GM23338 (cell line): Measurements from ENCODE around the gene MPPED2. TPM values are rescaled to one million over a fixed set of nuclear protein-coding genes. Genes with fewer than 3 reads are reported as not detected.

ENCODE experiments used
- ATAC-seq: fragments of 200-7000 bp; cut with Tn5 transposase; 3 replicates; pipeline ENCODE4 v1.9.1; 2020
- DNase-seq: peaks from one replicate; pipeline ENCODE4 v3.0.0-alpha.2; 2015; ENCODE audit warnings: low spot score
- H2AFZ ChIP-seq: fragments of 200-600 bp; sonication (generic); 2 replicates; pipeline ENCODE4 v1.8.0; 2016; ENCODE audit warnings: antibody characterized with exemption, mild to moderate bottlenecking, moderate library complexity
- H3F3A ChIP-seq: fragments of 200-600 bp; sonication (generic); replicated peaks from 2 replicates; pipeline ENCODE4 v1.8.0; 2017; ENCODE audit warnings: antibody characterized with exemption, mixed run types, low read depth
- H3K27ac ChIP-seq: fragments of 200-600 bp; sonication (generic); 2 replicates; pipeline ENCODE4 v1.6.1; 2016; ENCODE audit warnings: low read depth
- H3K27me3 ChIP-seq: fragments of 200-600 bp; sonication (generic); 2 replicates; pipeline ENCODE4 v1.8.0; 2016; ENCODE audit warnings: mild to moderate bottlenecking, mixed run types, moderate library complexity; ENCODE audit not compliant: insufficient read depth
- H3K36me3 ChIP-seq: fragments of 200-600 bp; sonication (generic); 2 replicates; pipeline ENCODE4 v1.8.0; 2016; ENCODE audit warnings: mild to moderate bottlenecking; ENCODE audit not compliant: insufficient read depth
- H3K4me1 ChIP-seq: fragments of 200-600 bp; sonication (generic); 2 replicates; pipeline ENCODE4 v1.8.0; 2016; ENCODE audit warnings: mild to moderate bottlenecking, moderate library complexity; ENCODE audit not compliant: insufficient read depth
- H3K4me2 ChIP-seq: fragments of 200-600 bp; sonication (generic); 2 replicates; pipeline ENCODE4 v1.7.1; 2017; ENCODE audit warnings: mixed run types
- H3K4me3 ChIP-seq: fragments of 200-600 bp; sonication (generic); 2 replicates; pipeline ENCODE4 v1.6.1; 2016; ENCODE audit warnings: mixed run types
- H3K79me2 ChIP-seq: fragments of 200-600 bp; sonication (generic); replicated peaks from 2 replicates; pipeline ENCODE4 v1.8.0; 2017; ENCODE audit warnings: mild to moderate bottlenecking; ENCODE audit not compliant: insufficient read depth
- H3K9me2 ChIP-seq: fragments of 200-600 bp; sonication (generic); 2 replicates; pipeline ENCODE4 v1.8.0; 2017; ENCODE audit not compliant: insufficient read depth
- H4K20me1 ChIP-seq: fragments of 200-600 bp; sonication (generic); replicated peaks from 2 replicates; pipeline ENCODE4 v1.8.0; 2017; ENCODE audit warnings: mild to moderate bottlenecking; ENCODE audit not compliant: insufficient read depth
- H3K27ac Mint-ChIP-seq: 2 replicates; pipeline ENCODE4 v1.8.0; 2020; ENCODE audit warnings: inconsistent platforms, mild to moderate bottlenecking, moderate library complexity, mixed read lengths
- H3K27me3 Mint-ChIP-seq: 3 replicates; pipeline ENCODE4 v1.8.0; 2022; ENCODE audit warnings: low read depth, mild to moderate bottlenecking, moderate library complexity, mixed read lengths, inconsistent platforms; ENCODE audit not compliant: insufficient read depth, poor library complexity
- H3K36me3 Mint-ChIP-seq: 3 replicates; pipeline ENCODE4 v1.8.0; 2021; ENCODE audit warnings: low read depth, mild to moderate bottlenecking, inconsistent platforms, moderate library complexity, mixed read lengths
- H3K4me1 Mint-ChIP-seq: 3 replicates; pipeline ENCODE4 v1.8.0; 2020; ENCODE audit warnings: mild to moderate bottlenecking, inconsistent platforms, mixed read lengths
- H3K4me3 Mint-ChIP-seq: 3 replicates; pipeline ENCODE4 v1.8.0; 2021; ENCODE audit warnings: moderate library complexity, mild to moderate bottlenecking, inconsistent platforms, mixed read lengths
- H3K9me3 Mint-ChIP-seq: 3 replicates; pipeline ENCODE4 v1.8.0; 2020; ENCODE audit warnings: moderate library complexity, mild to moderate bottlenecking, inconsistent platforms, mixed read lengths
- CREB1 ChIP-seq: fragments of 250-450 bp; sonication (Bioruptor Pico); IDR thresholded peaks from 2 replicates; pipeline ENCODE4 v1.5.0; 2020; ENCODE audit warnings: low read depth, mild to moderate bottlenecking, moderate library complexity
- CTCF ChIP-seq, 2 experiments: fragments of 200-600 bp in 1 of 2; sonication (generic) in 1 of 2; conservative IDR thresholded peaks; 2 replicates each; pipeline versions ENCODE4 v1.5.1 to v1.6.1; 2016 to 2017; ENCODE audit warnings: antibody characterized with exemption in 2 of 2, low read depth in 2 of 2, mild to moderate bottlenecking in 2 of 2, moderate library complexity in 1 of 2
- ETS1 ChIP-seq: IDR thresholded peaks from 2 replicates; pipeline ENCODE4 v1.6.1; 2016; ENCODE audit warnings: antibody characterized with exemption
- EZH2 ChIP-seq: fragments of 200-600 bp; sonication (generic); IDR thresholded peaks from one replicate; pipeline ENCODE4 v1.8.0; 2017; ENCODE audit warnings: antibody characterized with exemption, mild to moderate bottlenecking, low read depth; ENCODE audit not compliant: unreplicated experiment
- EZH2phosphoT487 ChIP-seq: fragments of 200-600 bp; sonication (generic); IDR thresholded peaks from one replicate; pipeline ENCODE4 v1.8.1; 2018; ENCODE audit warnings: antibody characterized with exemption; ENCODE audit not compliant: unreplicated experiment
- JUNB ChIP-seq: IDR thresholded peaks from one replicate; pipeline ENCODE4 v1.6.1; 2016; ENCODE audit warnings: antibody characterized with exemption; ENCODE audit not compliant: unreplicated experiment
- NANOG ChIP-seq: IDR thresholded peaks from 2 replicates; pipeline ENCODE4 v1.6.1; 2016; ENCODE audit warnings: antibody characterized with exemption, borderline replicate concordance
- POLR2AphosphoS5 ChIP-seq: IDR thresholded peaks from 2 replicates; pipeline ENCODE4 v1.6.1; 2016; ENCODE audit warnings: antibody characterized with exemption, low read depth
- REST ChIP-seq: IDR thresholded peaks from one replicate; pipeline ENCODE4 v1.6.1; 2018; ENCODE audit warnings: antibody characterized with exemption; ENCODE audit not compliant: unreplicated experiment
- STAT1 ChIP-seq: IDR thresholded peaks from one replicate; pipeline ENCODE4 v1.6.1; 2016; ENCODE audit warnings: antibody characterized with exemption; ENCODE audit not compliant: unreplicated experiment
- ZNF114 ChIP-seq: fragments of 250-450 bp; sonication (Bioruptor Pico); IDR thresholded peaks from 2 replicates; pipeline ENCODE4 v1.5.0; 2020; ENCODE audit warnings: mild to moderate bottlenecking, moderate library complexity
- ZNF331 ChIP-seq: fragments of 250-450 bp; sonication (Bioruptor Pico); IDR thresholded peaks from 2 replicates; pipeline ENCODE4 v1.5.0; 2020; ENCODE audit warnings: low read depth, mild to moderate bottlenecking, moderate library complexity
- ZNF462 ChIP-seq: fragments of 250-450 bp; sonication (Bioruptor Pico); IDR thresholded peaks from 2 replicates; pipeline ENCODE4 v1.5.0; 2020; ENCODE audit warnings: mild to moderate bottlenecking, moderate library complexity
- polyA plus RNA-seq: library from polyadenylated mRNA; unstranded; fragments of >200 nt; fragmentation: Nextera tagmentation; extraction: Ambion mirVana; gene quantifications from 2 replicates; pipeline ENCODE4 v1.2.1, GENCODE V29; 2016
- total RNA-seq: library from RNA; depleted of rRNA; stranded (reverse); fragments of >200 nt; shearing (Covaris generic); gene quantifications from 2 replicates; pipeline ENCODE4 v1.2.3, GENCODE V29; 2014

The MPPED2 gene
- total and polyA plus RNA-seq, 2 experiments from 2014 or later = 4.4 to 6.8 TPM

- Histone ChIP-seq H3K27ac (no peak overlapping the region), H3K9me2 (no peaks in the 10 kb centered on the region; the same call in 1 of the 2 replicates), H3K4me3 (no peak overlapping the region), H2AFZ (no peak overlapping the region), H3K4me2 (no peak overlapping the region), H3K4me1 (peaks cover 20% of the 10 kb centered on the region), H3K79me2 (no peaks in the 10 kb centered on the region; the same call in 1 of the 2 replicates), H3F3A (no peaks in the 10 kb centered on the region), H3K27me3 (no peaks in the 10 kb centered on the region), H4K20me1 (no peaks in the 10 kb centered on the region), H3K36me3 (no peaks in the 10 kb centered on the region)
- H3K4me3 Mint-ChIP-seq = no peak overlapping the region
- no peaks in the 10 kb centered on the region for H3K36me3 Mint-ChIP-seq
- DNase-seq (no peak), ATAC-seq (no peak)
- peaks cover 2% of the 10 kb centered on the region for H3K27me3 Mint-ChIP-seq
- peaks cover 24% of the 10 kb centered on the region for H3K4me1 Mint-ChIP-seq
- TF ChIP-seq ZNF114 (no peak), CREB1 (CRISPR knock-in tag) (no peak), STAT1 (no peak), POLR2AphosphoS5 (no peak), JUNB (no peak), ETS1 (no peak), REST (no peak), EZH2phosphoT487 (no peak), NANOG (no peak), CTCF (conservative IDR thresholded peaks at IDR 0.05; ENCODE audit: low read depth in 2 of 2) (no peak), ZNF331 (CRISPR knock-in tag) (no peak), EZH2 (no peak), ZNF462 (no peak)
- no peaks in the 10 kb centered on the region for H3K9me3 Mint-ChIP-seq
- H3K27ac Mint-ChIP-seq = no peak overlapping the region
These were observed 52.7 kb downstream of the MPPED2 start for GRCh38 chr11:30533445-30533947.
